Common myeloid progenitor, CD34-positive (primary cell): ENCODE results near the gene CYTL1.

Experiments
- CTCF ChIA-PET: fragments of 350-600 bp; sonication (Branson Sonifier 250); formaldehyde crosslinking; loops from one replicate; lab custom pipeline; 2021; ENCODE audit warnings: antibody characterized with exemption; lab: Charles Lee
- POLR2A ChIA-PET: fragments of 350-600 bp; sonication (Branson Sonifier 250); formaldehyde crosslinking; loops from one replicate; lab custom pipeline; 2021; ENCODE audit warnings: antibody characterized with exemption; lab: Charles Lee
- DNase-seq, 3 donors: peaks; one replicate each; pipeline versions ENCODE4 v3.0.0 to v3.0.0-alpha.2; 2013
- H3K27ac ChIP-seq, 2 experiments: 1 replicate in 1 of 2; 2 replicates in 1 of 2; pipeline ENCODE4 v1.7.0; 2013; ENCODE audit warnings: inconsistent platforms in 2 of 2, low read length in 2 of 2, mild to moderate bottlenecking in 2 of 2, low read depth in 1 of 2, moderate library complexity in 1 of 2; ENCODE audit not compliant: severe bottlenecking in 2 of 2, insufficient read depth in 1 of 2, poor library complexity in 1 of 2
- H3K27me3 ChIP-seq, 5 experiments: replicated peaks in 2 of 5; 1 replicate in 3 of 5; 2 replicates in 2 of 5; pipeline versions ENCODE4 v1.6.1 to v1.7.0; 2013; ENCODE audit warnings: low read length in 4 of 5, mild to moderate bottlenecking in 2 of 5, moderate library complexity in 2 of 5, inconsistent platforms in 1 of 5; ENCODE audit not compliant: insufficient read depth in 5 of 5, control insufficient read depth in 4 of 5
- H3K36me3 ChIP-seq, 4 experiments: 1 replicate in 2 of 4; 2 replicates in 2 of 4; pipeline versions ENCODE4 v1.6.1 to v1.7.0; 2013; ENCODE audit warnings: low read length in 3 of 4, control low read depth in 1 of 4, mild to moderate bottlenecking in 1 of 4; ENCODE audit not compliant: control insufficient read depth in 4 of 4, insufficient read depth in 4 of 4
- H3K4me1 ChIP-seq, 4 experiments: 1 replicate in 3 of 4; 2 replicates in 1 of 4; pipeline versions ENCODE4 v1.6.1 to v1.7.1; 2013; ENCODE audit warnings: low read length in 3 of 4, mild to moderate bottlenecking in 3 of 4, control low read depth in 1 of 4, inconsistent platforms in 1 of 4, moderate library complexity in 1 of 4; ENCODE audit not compliant: control insufficient read depth in 4 of 4, insufficient read depth in 4 of 4; ENCODE audit errors: control extremely low read depth in 1 of 4
- H3K4me3 ChIP-seq, 7 experiments: 1 replicate in 4 of 7; 2 replicates in 3 of 7; pipeline versions ENCODE4 v1.5.1 to v1.7.0; 2013; ENCODE audit warnings: mild to moderate bottlenecking in 7 of 7, low read length in 6 of 7, moderate library complexity in 6 of 7, inconsistent platforms in 2 of 7, low read depth in 2 of 7, control low read depth in 1 of 7; ENCODE audit not compliant: insufficient read depth in 4 of 7, control insufficient read depth in 1 of 7; ENCODE audit errors: extremely low read depth in 1 of 7
- H3K9me3 ChIP-seq, 5 experiments: 1 replicate in 4 of 5; 2 replicates in 1 of 5; pipeline versions ENCODE4 v1.6.1 to v1.7.1; 2013; ENCODE audit warnings: low read length in 4 of 5, mild to moderate bottlenecking in 2 of 5, inconsistent platforms in 1 of 5, low read depth in 1 of 5, moderate library complexity in 1 of 5; ENCODE audit not compliant: control insufficient read depth in 4 of 5, insufficient read depth in 2 of 5; ENCODE audit errors: control extremely low read depth in 1 of 5
- WGBS: methylation state at CpG from one replicate; pipeline ENCODE4 v1.1.5; 2013; ENCODE audit not compliant: insufficient coverage; 5-methylcytosine and 5-hydroxymethylcytosine counted together

CYTL1 gene

GRCh38 chr4:5044341-5044740, 25.1 kb upstream of the CYTL1 start:
- H3K4me3 ChIP-seq = peak overlapping the region in 3 of 7 experiments; percentile 47 to 54 (median 51)
- peaks cover 13 to 41% (median 29%) of the 10 kb centered on the region in 4 experiments for H3K4me1 ChIP-seq
- H3K36me3 ChIP-seq = peaks cover 0 to 4% (median 0%) of the 10 kb centered on the region in 4 experiments
- no peak for DNase-seq
- H3K9me3 ChIP-seq = peaks cover 0 to 2% (median 0%) of the 10 kb centered on the region in 5 experiments
- CTCF ChIA-PET = interaction anchor here (0.8 to 1.3 kb wide), 4 partner anchors 8 to 48 kb away, joined by 3 read pairs; no protein-coding TSS in a partner anchor
- POLR2A ChIA-PET = no interaction called here
- H3K27ac ChIP-seq = peak overlapping the region in 1 of 2 experiments; percentile 60
- 6% methylated on average over 3 of the region's 3 CpGs for WGBS
- no peaks in the 10 kb centered on the region for H3K27me3 ChIP-seq

- Histone ChIP-seq H3K27me3 (no peaks in the 10 kb centered on the region), H3K4me1 (peaks cover 15 to 46% (median 30%) of the 10 kb centered on the region in 4 experiments), H3K36me3 (peaks cover 0 to 4% (median 0%) of the 10 kb centered on the region in 4 experiments), H3K9me3 (peaks cover 0 to 2% (median 0%) of the 10 kb centered on the region in 5 experiments), H3K4me3 (peak overlapping the region in 4 of 7 experiments; percentile 14 to 64 (median 34)), H3K27ac (no peak overlapping the region)
- 43% methylated on average over 6 of the region's 6 CpGs for WGBS
- no peak for DNase-seq
- CTCF ChIA-PET = interaction anchor here (0.6 to 1.3 kb wide), 6 partner anchors 9 to 770 kb away, joined by 3 to 4 read pairs (median 3); no protein-coding TSS in a partner anchor
- POLR2A ChIA-PET = interaction anchor here (1.2 kb wide), 1 partner anchor 23 kb away, joined by 3 read pairs; no protein-coding TSS in a partner anchor
These were observed 24.3 kb upstream of the CYTL1 start for GRCh38 chr4:5043579-5043978.

DNA sequence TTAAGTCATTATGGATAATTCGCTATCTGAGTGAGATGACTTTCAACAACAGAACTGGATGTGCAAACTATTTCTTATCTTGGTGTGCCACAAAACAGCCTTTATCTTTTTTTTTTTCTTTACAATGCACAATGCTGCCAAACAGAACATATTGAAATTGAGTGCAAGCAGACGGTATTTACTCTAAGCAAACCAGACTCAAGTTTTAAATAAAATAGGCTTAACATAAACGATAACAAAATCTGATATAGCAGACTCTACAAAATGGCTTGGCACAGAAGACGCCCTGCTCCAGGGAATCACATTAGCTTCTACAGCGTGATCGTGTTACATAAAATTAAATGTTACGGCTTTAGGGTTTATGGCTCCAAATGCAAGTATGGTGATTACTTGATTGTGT, 22.4 kb upstream of the CYTL1 start:
- H3K9me3 ChIP-seq = peaks cover 0 to 2% (median 0%) of the 10 kb centered on the region in 5 experiments
- ChIA-PET POLR2A (no interaction called here), CTCF (no interaction called here)
- WGBS = 86% methylated on average over 4 of the region's 7 CpGs
- DNase-seq = no peak
- no peaks in the 10 kb centered on the region for H3K27me3 ChIP-seq
- H3K4me3 ChIP-seq = no peak overlapping the region
- H3K36me3 ChIP-seq = peaks cover 0 to 4% (median 0%) of the 10 kb centered on the region in 4 experiments
- peak overlapping the region in 1 of 2 experiments; percentile 36 for H3K27ac ChIP-seq
- peaks cover 30 to 62% (median 46%) of the 10 kb centered on the region in 4 experiments for H3K4me1 ChIP-seq

DNA sequence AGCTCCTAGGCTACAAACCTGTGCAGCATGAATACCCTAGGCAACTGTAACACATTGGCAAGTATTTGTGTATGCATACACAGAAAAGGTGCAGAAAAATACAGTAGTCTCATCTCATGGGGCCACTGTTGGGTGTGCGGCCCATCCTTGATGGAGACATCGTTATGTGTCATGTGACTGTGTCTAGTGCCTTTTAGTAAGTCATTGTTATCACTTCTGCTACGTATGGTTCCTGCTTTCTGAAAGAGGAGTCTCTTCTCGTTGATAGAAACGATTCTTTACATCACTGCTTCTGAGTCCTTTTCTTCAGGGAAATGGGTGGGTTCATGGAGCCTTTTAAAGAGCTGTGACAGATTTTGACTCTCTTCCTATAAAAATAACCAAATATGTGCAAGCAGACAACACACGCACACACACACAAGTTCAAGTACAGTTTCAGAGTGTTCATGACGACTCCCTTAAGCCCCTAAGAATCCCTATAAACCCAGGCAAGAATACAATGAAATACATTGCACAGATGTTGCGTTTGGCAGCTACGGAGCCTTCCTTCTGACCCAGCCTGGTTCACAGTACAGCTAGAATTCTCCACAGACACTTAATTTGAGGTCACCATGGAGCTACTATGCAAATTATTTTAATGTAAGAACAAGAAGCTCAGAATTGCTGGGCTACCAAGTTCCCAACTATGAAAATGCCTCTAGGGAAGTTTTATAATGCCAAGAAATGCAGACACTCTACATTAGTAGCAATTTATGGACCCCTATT, 21.8 kb upstream of the CYTL1 start:
- 88% methylated on average over 8 of the region's 9 CpGs for WGBS
- Histone ChIP-seq H3K36me3 (peaks cover 0 to 4% (median 0%) of the 10 kb centered on the region in 4 experiments), H3K27me3 (no peaks in the 10 kb centered on the region), H3K27ac (no peak overlapping the region), H3K4me1 (peaks cover 30 to 65% (median 50%) of the 10 kb centered on the region in 4 experiments), H3K4me3 (no peak overlapping the region), H3K9me3 (peaks cover 0 to 1% (median 0%) of the 10 kb centered on the region in 5 experiments)
- POLR2A ChIA-PET = no interaction called here
- CTCF ChIA-PET = no interaction called here
- DNase-seq = no peak

GRCh38 chr4:5039800-5040199, 20.5 kb upstream of the CYTL1 start:
- H3K27me3 ChIP-seq = no peaks in the 10 kb centered on the region
- H3K36me3 ChIP-seq = peaks cover 0 to 4% (median 0%) of the 10 kb centered on the region in 4 experiments
- no peak overlapping the region for H3K27ac ChIP-seq
- POLR2A ChIA-PET = no interaction called here
- no peaks in the 10 kb centered on the region for H3K9me3 ChIP-seq
- H3K4me1 ChIP-seq = peaks cover 34 to 66% (median 52%) of the 10 kb centered on the region in 4 experiments
- 100% methylated on average over 6 of the region's 7 CpGs for WGBS
- no peak for DNase-seq
- CTCF ChIA-PET = interaction anchor here (2.2 kb wide), 1 partner anchor 12 kb away, joined by 6 read pairs; the partner anchor contains the start of gene STK32B
- H3K4me3 ChIP-seq = no peak overlapping the region

DNA sequence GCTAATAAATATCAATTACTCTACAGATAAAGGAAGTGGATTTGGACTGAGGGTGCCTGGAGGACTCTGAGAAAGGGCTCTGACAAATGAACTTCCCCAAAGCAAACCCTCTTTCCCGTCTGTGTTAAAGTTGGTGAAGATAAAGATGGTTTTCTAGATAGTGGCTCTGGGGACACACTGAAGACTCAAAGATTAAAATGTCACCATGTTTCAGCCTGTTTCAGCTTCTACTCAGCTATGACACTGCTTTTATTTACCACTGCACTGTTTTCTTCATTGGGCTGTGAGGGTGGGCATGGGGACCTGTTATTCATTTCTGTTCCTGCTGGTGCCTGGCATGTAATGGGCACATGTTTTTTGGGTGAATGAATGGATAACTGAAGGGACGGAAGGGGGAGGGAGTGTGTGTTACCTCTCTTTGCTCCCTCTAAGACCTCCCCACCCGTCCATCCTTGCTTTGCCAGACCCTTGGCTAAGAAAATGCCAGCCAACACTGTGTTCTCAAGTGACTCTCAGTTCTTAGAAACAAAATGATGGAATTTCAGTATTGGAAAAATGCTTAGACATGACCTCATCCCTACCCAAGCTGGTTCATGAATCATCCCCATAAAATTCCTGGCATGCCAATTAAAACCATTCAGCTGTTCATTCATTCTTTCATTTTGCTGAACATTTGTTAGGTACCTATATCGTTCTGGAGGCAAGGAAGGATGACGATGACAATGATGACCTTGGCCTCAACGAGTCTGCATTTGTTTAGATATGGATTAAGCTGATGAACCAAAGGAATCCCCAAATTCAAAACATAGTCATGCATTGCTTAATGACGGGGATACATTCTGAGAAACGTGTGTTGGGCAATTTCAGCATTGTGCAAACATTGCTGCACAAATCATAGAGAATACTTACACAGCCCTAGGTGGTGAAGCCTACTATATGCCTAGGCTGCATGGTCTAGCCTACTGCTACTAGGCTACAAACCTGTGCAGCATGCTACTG, 18.6 kb upstream of the CYTL1 start:
- Histone ChIP-seq H3K4me1 (peaks cover 28 to 67% (median 56%) of the 10 kb centered on the region in 4 experiments), H3K36me3 (peaks cover 0 to 4% (median 0%) of the 10 kb centered on the region in 4 experiments), H3K27ac (peak overlapping the region; percentile 17 to 59), H3K4me3 (peak overlapping the region in 2 of 7 experiments; percentile 3 to 4), H3K27me3 (no peaks in the 10 kb centered on the region), H3K9me3 (no peaks in the 10 kb centered on the region)
- 83% methylated on average over 2 of the region's 8 CpGs for WGBS
- peak; percentile 77 to 97 (median 94) for DNase-seq
- CTCF ChIA-PET = interaction anchor here (0.7 to 3.9 kb wide), 8 partner anchors 10 to 44 kb away, joined by 4 to 13 read pairs (median 6); partner anchors contain the start of genes CYTL1 and STK32B
- POLR2A ChIA-PET = no interaction called here
